NCI-H2227 treated with DMSO at 0.1 percent for 48 hours (cell line): ENCODE data around the gene CYP24A1.

Experiments used
- DNase-seq: peaks from one replicate; lab custom pipeline; 2025; lab: John Stamatoyannopoulos, UW

The CYP24A1 gene

DNA sequence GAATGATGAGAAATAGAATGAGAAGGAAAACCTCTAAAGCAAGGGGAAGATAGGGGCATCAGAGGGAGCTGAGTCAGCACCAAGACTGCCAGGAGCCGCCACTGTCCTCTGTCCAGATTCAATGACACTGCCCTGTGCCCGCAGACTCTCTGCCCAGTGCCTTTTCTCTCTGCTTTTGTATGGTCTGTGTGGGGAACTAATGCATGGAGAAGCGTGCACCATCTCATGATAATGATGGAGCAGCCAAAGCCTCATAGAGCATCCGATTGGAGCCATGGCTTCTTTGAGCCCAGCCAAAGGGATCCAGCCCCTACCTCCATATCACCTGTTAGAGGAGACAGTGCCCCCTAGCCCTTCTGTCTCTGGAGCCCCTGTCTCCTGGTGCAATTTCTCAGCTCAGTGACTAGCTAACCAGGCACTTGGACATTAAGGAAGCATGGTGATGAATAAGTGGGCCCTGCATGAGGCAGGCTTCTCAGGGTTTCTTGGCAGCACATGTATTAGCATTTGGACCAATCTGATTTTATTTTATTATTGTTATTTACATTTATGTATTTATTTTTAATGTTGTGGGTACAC lies 27.6 kb upstream of the CYP24A1 start:
- no peak for DNase-seq

DNA sequence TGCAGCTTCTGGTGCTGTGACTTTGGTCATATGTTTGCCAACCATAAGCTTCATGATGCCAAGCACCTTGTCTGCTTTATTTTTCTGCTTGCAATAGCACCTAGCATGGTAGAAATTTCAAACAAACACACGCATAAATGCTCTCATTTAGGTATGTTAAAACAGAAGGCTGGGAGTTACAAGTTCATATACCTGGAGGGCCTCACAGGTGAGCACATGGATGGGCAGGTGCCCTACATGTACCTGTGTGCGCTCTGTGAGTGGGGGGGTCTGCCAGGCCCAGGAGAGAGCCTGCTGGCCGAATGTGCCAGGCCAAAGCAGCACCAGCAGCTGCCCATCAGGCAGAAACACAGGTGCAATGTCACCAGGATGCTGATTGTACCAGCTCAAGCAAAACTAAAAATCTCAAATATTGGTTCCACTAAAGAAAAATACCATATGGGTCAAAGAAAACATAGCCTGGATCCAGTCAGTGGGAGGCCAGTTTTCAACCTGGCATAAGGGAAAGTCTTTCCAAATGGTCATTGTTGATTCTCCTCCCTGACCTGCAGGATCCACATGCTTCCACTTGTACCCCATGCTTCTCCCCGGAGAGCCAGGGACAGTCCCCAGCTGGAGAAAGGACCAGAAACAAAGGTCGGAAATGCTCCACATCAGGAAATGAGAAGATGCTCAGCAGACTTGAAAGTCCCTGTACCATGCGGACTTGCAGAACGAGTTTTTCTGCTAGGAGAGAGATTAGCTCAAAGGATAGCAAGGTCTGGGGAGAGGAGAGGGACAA lies 26.9 kb upstream of the CYP24A1 start:
- DNase-seq: no peak

DNA sequence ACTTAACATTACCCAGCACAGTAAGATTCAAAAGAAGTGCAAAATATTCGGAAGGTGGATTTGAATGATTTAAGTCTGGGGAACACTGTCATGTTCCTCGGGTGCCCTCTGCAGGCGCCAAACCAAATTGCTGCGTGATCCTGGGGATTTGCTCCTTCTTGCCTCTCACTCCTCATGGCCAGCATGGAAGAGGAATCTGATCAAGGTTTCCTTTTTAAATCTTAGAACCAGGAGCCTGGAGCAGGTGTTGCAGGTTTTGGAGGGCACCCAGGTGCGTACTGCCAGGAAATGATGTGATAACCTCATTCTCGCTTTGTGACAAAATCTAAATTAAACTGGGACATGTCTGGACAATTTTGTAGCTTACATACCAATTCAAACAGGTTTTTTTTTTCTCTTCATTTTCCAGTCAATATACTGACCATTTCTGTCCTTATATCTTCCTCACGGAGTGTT lies 26.0 kb upstream of the CYP24A1 start:
- DNase-seq: peak; percentile 68

DNA sequence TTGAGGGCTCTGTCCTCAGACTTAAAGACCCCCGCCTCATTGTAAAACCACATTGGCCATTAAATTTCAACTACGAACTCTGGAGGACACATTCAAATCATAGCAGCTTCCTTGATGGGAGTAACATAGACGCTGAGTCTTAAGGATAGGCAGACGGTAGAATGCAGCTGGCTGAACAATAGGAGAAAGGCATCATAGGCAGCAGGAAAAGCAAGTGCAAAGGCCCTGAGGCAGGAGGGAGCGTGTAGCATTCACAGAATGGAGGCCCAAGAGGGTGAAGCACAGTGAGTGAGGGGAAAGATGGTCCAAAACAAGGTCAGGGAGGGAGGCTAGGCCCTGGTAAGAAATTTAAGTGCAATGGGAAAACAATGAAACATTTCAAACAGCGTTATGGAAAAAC lies 25.5 kb upstream of the CYP24A1 start:
- DNase-seq: no peak

DNA sequence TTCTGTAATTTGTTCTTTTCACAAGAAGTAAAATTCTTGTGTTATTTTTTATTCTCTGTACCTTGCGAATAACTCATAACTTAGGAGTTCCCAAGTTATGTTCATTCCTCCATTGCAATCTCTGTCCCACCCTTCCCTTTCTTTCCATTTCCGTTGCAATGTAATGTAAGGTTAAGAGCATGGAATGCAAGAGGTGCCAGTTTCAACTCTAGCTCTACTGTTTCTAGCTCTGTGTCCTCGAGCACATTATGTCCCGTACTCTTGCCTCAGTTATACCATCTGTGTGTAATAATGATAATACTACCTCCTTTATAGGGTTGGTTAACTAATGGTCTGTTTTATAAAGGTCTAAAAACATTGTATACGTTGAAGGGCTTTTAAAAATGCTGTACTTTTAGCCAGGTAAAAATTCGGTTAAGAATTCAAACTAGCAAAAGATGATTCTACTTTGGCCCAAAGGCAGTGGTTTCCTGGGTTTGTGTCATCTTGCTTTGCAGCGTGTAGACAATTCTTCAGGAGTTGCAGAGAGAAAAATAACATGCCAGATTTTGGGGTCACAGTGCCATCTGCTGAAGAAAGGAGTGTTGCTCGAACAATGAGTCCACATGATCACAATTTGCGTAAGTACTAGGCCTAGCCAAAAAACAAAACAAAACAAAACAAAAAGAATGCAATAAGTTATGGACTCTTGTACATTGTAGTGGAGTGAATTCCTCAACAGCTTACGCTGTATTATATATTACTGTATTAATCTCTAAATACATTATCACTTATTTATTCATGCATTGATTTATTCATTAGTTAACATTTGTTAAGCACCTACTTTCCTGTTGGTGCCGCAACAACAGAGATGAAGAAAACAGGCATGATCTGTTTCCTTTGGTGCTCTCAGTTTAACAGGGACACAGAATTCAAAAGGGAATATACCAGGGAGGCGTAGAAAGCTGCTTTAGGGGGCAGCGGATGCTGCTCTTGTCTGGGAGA lies 24.1 kb upstream of the CYP24A1 start:
- DNase-seq: no peak

DNA sequence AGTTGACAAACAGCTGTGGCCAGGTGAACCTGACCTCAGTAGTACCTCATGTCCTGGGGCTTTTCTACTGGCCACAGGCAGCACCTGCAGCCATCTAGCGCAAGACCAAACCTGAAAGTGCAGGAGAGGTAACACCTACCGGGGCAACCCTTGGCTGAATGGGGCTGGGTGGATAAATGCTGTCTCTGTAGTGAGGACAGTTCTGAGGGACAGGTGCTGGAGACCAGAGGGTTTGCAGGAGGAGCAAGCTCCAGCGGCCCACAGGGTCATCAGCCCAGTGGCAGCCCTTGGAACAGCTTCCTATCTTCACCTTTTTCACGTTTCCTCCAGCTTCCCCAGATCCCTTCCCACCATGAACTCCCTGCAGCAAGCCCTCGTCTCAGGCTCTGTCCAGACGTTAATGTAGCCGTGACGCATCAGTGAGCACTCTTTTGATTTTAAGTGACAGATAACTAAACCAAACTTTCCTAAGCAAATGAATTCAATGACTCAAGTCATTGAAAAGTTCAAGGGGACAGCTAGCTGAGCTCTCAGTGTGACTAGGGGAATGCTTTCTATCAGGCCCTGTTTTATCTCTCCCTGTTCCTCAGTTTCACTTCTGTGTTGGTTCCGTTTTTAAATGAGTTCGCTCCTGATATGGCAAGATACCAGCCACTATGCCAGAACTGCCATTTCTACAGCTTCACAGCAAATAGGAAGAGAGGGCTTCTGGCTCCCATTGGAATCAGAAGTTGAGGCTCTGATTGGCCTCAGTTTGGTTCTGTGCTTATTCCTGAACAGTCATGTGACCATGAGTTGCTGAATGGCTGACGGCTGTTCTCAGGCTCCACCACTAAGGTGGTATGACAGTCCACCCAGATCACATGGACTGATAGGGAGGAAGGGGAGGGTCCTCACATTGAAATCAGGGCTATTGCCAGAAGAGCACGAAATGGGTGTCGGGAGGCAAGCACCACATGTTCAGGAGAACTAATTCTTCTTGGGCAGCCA lies 22.0 kb upstream of the CYP24A1 start:
- no peak for DNase-seq

DNA sequence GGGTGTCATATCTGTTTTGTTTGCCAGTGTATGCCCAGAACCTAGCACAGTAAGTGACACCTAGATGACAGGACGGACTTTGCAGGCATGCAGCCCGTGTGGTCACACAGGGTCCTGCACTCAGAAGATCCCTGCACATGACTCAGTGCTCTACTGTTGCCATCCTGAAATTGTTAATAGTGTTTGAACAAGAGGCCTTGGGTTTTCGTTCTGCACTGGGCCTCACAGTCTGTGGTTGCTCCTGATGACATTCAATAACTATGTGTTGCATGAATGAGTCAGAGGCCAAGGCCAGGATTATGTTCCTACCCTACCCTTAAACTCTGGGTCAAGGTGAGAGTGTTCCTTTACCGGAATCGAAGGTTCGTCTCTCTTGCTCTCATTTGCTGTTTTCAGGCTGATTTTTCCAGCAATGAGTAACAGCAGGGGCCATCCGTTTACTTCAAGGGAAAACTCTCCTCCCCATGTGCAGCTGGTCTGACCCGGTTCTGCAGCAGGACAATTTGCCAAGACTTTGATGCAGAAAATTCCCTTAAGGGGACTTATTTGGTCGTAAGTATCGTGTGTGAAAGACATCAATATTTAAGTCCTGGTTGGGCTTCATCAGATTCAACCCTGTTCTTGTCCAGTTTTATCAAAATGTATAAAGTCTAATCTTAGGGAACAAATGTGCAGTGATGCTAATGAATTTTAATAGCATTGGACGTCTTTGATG lies 21.1 kb upstream of the CYP24A1 start:
- no peak for DNase-seq

DNA sequence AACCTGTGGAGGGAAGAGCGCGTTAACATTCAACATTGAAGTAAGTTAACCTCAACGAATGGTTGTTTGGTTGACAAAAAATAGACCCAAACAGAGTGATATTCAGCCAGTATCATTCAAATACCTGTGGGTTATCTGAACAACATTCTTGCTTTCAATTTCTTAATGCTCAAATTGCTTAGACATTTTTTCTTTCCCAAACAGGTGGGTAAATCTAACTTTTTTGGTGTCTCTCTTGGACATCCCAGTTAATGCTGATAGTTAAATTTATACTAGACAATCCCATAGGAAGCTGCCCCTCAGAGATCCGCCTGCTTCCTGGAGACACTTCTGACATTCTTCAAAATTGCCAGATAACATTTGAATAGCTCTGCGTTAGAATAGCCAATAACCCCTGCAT lies 20.0 kb upstream of the CYP24A1 start:
- no peak for DNase-seq

DNA sequence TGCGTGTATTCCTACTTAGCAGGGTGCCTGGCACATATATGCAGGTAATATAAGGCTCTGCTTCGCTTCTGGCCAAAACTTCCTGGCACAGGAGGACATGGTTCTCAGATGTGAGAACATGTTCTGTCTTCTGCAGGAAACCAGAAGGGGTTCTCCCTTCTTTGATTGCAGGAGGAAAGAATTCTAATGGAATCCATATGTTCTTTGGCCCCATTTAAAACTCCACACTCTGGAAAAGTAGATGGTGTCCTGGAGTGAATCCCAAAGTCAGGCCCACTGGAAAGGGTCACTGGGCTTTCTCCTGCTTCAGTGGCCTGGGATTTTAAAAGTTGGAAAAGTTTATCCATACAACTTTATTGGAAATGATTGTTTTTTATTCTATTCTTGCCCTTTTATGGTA lies 16.4 kb upstream of the CYP24A1 start:
- DNase-seq: no peak

DNA sequence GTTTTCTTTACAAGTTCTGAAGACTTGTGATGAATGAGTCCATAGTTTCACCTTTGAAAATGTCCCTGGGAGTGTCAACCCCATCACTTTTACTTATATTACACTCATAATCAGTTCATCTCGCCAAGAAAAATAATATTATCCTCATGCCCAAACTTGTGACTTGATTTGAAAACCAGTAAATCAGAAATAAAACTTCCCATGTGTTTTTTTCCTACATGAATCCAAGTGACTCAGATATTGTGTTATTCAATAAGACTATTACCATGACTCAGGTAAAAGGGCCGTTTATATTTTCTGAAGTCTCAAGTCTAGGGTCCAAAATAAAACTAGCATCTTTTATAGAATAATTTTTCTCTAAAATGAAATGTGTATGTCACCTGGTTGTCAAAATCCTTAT lies 15.8 kb upstream of the CYP24A1 start:
- no peak for DNase-seq

DNA sequence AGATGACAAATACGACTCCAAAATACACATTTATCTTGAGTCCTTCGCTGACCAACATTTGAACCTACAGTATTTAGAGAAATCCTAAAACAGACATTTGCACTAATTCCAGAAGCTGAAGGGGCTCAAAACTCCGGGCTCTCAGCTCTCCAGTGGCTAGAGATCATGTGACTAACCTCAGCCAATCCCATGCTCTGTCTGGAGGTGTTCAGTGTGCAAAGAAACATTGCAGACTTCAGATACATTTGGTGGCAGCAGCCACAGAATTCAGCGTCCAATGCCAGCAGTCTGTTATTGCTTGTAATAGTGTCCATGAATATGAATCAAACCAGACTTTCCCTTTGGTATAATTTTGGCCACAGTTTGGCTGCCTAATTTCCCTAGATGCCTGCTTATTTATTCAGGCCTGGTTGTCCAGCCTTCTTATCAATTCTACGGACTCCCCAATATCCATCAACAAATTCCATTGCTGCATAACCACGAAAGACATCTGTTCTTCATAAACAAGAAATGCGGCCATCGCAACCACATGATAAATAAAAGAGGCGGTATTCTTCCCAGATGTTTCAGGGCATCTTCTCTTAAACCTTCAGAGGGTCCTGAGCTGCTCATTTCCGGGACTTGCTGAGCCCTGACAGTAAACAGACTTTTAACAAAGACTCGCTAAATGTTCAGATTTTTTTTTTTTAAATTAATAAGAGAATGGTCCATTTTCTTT lies 14.5 kb upstream of the CYP24A1 start:
- no peak for DNase-seq

DNA sequence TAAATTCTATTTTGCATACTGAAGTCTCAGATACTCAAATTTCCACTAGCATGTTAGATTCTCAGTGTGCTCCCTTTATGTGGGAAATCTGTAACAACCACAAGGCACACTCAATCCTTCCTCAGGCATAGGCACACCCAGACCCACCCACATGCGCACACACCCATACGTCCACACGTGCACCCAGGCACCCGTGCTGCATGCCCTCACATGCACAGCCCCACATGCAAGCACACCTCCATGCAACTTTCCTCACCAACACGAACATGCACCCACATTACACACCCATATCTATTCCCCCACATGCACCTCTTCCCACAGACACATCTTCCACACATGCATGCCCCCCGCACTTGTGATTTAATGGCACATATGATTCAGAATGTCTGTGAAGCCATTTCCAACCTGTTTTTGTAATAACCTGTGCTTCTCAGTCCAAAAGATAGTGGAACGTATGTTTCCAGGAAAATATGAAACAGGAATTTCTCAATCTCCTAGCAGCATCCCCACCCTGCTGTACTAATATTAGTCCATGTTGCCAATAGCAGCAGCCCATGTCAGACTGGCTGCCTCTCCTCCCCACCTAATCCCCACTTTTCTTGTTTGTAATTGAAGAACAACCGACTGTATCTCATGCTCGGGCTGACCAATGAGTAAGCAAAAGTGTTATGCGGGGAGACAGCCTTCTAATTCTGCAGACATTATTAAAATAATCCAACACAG lies 11.3 kb upstream of the CYP24A1 start:
- DNase-seq: no peak

DNA sequence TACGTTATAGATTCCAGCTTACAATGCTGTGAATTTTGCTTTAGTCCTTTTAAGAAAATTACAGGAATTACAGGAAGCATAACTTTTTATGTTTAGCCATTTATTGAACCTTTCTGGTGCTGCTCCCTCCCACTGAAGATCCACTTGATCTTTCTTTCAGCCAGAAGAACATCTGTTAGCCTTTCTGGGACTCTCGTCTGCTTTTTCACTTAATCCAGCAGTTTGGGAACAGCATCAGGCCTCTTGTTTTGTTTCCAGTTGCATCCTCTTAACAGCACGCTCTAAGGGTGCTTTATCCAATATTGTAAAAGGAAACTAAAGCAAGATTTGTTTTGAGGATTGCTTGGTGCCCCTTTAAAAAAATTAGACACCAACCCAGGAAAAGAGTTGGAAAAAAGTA lies 10.3 kb upstream of the CYP24A1 start:
- DNase-seq: no peak

DNA sequence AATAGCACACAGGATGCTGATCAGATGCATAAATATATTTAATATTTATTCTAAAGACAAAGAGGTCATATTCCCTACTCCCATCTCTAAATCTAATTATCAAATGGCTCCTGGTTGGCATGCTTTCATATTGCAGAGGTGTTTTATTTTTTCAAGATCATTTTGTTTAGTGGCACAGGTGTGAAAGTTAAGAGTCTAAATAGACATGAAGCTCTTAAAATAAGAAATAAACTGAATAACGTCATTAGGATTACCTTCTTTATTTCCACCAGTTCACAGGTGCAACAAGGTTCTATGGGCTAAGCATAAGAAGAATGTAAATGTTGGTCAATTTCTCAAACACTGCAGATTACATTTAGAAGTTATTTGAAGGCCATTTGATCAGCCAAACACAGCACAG lies 7.1 kb upstream of the CYP24A1 start:
- DNase-seq: no peak

DNA sequence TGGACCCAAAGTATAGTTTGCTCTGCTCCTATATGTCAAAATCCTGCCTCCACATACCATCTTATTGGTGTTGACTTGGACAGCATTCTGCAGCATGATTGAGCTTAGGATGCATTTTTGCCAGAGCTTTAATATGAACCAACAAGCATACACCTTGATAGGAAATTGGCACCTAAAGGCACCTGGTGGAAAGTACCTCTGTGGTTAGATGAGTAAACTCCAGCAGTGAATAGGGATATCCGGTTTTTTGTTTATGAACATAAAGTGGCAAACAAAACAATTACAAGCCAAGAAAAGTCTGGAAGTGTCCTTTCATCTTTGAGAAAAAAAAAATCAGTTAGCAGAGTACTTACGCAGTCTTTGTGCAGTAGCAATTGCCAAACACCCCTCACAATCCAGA lies 6.2 kb upstream of the CYP24A1 start:
- DNase-seq: no peak

DNA sequence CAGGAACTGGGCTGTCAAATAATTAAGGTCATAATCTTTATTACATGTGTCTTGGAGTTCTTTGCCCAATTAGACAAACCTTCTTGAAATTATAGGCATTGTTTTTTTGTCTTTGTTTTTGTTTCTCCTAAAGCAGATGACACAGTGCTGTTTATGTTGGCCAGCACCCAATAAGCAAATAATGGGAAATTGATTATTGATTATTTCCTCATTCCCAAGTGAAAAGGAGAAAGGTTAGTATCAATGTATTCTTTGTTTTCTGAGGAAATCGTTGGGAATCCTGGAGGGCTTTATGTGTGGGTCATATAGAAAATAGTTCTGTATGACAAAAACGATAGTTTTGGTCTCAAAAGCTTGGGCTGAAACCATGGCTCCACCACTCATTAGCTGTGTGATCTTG lies 4.5 kb upstream of the CYP24A1 start:
- DNase-seq: no peak

DNA sequence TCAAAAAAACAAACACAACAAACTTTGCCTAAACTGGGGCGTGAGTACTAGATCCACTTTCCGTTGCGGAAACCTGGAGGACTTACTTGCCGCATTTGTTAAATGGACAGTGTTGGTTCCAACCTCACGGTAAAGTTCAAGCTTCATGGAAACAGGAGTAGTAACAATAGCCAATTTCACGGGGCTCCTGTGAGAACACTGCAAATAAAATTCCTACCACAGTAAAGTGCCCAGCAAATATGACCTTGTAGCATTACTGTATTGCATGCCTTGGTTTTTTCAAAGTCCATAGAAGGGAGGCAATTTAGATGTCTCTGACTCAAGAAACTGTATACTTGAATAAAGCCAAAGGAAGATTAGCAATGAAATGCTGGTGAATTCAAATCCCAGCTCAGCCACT lies 3.6 kb upstream of the CYP24A1 start:
- DNase-seq: no peak

DNA sequence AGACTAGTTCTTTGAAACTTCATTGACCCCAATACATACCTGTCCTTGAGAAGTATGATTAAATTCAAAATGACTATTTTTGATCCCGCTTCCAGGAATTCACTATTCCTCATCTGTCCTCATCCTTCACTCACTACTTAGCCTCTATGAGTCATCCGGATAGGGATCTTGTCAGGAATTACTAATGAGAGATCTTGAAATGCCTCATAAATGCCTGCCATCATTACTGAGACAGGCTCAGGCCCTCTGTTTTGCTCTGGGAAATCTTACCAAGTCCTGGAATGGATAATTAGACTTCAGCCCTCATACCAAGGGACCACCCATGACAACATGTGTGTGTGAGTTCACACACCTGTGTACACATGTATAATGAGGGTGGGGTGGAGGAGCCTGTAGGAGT lies 2.8 kb upstream of the CYP24A1 start:
- no peak for DNase-seq

DNA sequence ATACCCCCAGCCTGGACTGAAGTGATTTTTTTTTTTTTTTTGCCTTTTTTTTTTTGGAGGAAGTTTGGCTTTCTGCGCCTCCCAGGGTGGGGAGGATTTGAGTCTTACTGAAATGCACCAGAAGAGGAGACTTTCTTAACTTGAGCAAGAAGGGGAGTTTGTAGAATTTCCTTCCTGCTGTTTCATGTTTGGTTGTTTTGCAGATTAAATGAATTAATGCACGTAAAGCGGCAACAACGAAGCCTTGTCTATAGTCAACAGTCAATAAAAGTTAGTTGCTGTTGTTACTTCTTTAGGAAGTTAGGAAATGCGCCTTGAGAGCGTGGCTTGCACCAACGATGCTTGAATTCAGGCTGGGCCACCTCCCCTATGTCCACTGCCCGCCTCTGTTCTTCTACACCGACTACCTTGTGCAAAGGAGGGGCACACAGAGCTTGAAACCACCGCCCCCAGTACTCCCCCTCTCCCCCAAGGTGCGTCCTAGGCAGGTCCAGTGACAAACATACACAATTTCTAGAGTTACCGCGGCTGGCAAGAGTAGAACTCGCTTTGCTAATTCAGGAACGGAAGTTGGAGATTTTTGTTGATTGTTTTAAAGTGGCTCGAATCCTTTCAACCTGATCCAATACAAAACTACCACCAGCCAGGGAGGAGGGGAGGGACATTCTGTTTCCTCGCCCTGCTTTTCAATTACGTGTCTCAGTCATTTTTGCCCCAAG lies 830 bp upstream of the CYP24A1 start:
- no peak for DNase-seq
